Epithelial cell of esophagus (primary cell): ENCODE results near the gene ZDHHC5.

Experiments used
- DNase-seq: peaks from one replicate; pipeline ENCODE4 v3.0.0; 2010; ENCODE audit warnings: low read depth
- H3K4me3 ChIP-seq: 2 replicates; pipeline ENCODE4 v1.5.1; 2011; ENCODE audit warnings: mild to moderate bottlenecking, low read length, control low read depth
- TF ChIP-seq, protein P1 (sequence below): IDR thresholded peaks from 2 replicates; pipeline ENCODE4 v1.5.1; 2011; ENCODE audit warnings: low read depth, mild to moderate bottlenecking, low read length, control low read depth, inconsistent platforms; ENCODE audit not compliant: insufficient read depth; ENCODE audit errors: missing control alignments

The ZDHHC5 gene

GRCh38 chr11:57667736-57668433, at the start of gene ZDHHC5:
ZDHHC5 (plus strand) TSS chr11:57668114; CDS start chr11:57673091, 4,977 bp downstream.
- peak within 1 kb of the TSS; percentile 86 for H3K4me3 ChIP-seq
- DNase-seq: peak; percentile 100
- TF ChIP-seq, protein P1, sequence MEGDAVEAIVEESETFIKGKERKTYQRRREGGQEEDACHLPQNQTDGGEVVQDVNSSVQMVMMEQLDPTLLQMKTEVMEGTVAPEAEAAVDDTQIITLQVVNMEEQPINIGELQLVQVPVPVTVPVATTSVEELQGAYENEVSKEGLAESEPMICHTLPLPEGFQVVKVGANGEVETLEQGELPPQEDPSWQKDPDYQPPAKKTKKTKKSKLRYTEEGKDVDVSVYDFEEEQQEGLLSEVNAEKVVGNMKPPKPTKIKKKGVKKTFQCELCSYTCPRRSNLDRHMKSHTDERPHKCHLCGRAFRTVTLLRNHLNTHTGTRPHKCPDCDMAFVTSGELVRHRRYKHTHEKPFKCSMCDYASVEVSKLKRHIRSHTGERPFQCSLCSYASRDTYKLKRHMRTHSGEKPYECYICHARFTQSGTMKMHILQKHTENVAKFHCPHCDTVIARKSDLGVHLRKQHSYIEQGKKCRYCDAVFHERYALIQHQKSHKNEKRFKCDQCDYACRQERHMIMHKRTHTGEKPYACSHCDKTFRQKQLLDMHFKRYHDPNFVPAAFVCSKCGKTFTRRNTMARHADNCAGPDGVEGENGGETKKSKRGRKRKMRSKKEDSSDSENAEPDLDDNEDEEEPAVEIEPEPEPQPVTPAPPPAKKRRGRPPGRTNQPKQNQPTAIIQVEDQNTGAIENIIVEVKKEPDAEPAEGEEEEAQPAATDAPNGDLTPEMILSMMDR: no peak

- no peak overlapping the region for H3K4me3 ChIP-seq
- DNase-seq: peak; percentile 78
- TF ChIP-seq, protein P1: no peak
These were observed 49.5 kb upstream of the ZDHHC5 start for GRCh38 chr11:57618438-57618837.

- TF ChIP-seq, protein P1: peak; percentile 11
- no peak for DNase-seq
- no peak overlapping the region for H3K4me3 ChIP-seq
These were observed 48.6 kb upstream of the ZDHHC5 start for GRCh38 chr11:57619331-57619730.

GRCh38 chr11:57620467-57620866, 47.4 kb upstream of the ZDHHC5 start:
- DNase-seq: no peak
- TF ChIP-seq, protein P1: no peak
- H3K4me3 ChIP-seq: no peak overlapping the region

DNA sequence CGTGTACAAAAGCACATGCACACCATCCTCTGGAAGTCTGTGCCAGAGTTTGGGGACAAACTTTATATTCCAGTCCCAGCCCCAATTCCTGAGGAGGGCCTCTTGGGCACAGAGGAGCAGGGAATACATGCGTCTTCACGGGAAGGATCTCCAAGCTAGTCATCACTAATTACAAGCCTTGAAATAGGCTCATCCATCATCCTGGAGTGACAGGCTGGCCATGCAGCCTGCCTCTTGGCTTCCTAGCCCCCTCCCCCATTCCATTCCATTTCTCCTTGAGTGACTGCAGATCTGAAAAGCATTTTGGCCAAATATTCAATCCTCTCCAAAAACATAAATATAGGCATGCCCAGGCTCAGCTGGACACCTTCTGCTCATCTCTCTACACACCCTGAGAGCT, 45.7 kb upstream of the ZDHHC5 start:
- H3K4me3 ChIP-seq: no peak overlapping the region
- no peak for DNase-seq
- TF ChIP-seq, protein P1: no peak

DNA sequence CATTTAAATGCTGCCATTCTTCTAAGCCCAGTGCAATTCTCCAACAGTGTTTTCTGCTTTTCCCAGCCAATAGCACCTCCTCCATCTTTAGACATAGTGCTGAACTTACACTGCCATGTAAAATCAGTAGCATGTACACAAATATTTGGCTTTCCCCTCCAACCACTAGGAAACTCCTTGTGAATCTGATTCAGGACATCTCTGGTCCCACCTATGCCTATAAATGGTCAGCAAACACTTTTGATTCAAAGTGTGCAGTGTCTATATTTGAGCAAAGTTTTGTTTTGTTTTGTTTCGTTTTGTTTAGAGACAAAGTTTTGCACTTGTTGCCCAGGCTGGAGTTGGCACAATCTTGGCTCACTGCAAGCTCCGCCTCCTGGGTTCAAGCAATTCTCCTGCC, 43.0 kb upstream of the ZDHHC5 start:
- TF ChIP-seq, protein P1: no peak
- H3K4me3 ChIP-seq: no peak overlapping the region
- no peak for DNase-seq

- no peak overlapping the region for H3K4me3 ChIP-seq
- DNase-seq: no peak
- TF ChIP-seq, protein P1: no peak
These were observed 41.0 kb upstream of the ZDHHC5 start for GRCh38 chr11:57626895-57627294.
